K562 (cell line): Measurements from ENCODE around the gene DNAH3. TPM values are rescaled to one million over a fixed set of nuclear protein-coding genes. Genes with fewer than 3 reads are reported as not detected.

Source experiments
- CTCF ChIP-seq, 3 experiments: IDR thresholded peaks in 2 of 3; conservative IDR thresholded peaks in 1 of 3; 2 replicates each; pipeline ENCODE4 v1.5.1; 2011 to 2012; ENCODE audit warnings: low read length in 3 of 3, mild to moderate bottlenecking in 3 of 3, control low read depth in 2 of 3, improper control_type of control experiment in 1 of 3, inconsistent platforms in 1 of 3, low read depth in 1 of 3, mixed read lengths in 1 of 3, moderate library complexity in 1 of 3; ENCODE audit not compliant: insufficient read depth in 2 of 3
- E2F3 ChIP-seq: fragments of 250-450 bp; sonication (Bioruptor Pico); IDR thresholded peaks from 2 replicates; pipeline ENCODE4 v1.4.0; 2020; ENCODE audit warnings: mild to moderate bottlenecking
- GABPA ChIP-seq: fragments of 200-800 bp; sonication (Bioruptor generic); conservative IDR thresholded peaks from 2 replicates; pipeline ENCODE4 v1.6.1; 2016; ENCODE audit warnings: low read depth, missing genetic modification characterization, missing compliant biosample characterization
- GTF2A2 ChIP-seq: IDR thresholded peaks from 2 replicates; pipeline ENCODE4 v1.6.1; 2016; ENCODE audit warnings: mild to moderate bottlenecking, missing genetic modification characterization, missing compliant biosample characterization
- HLTF ChIP-seq: fragments of 450-650 bp; IDR thresholded peaks from 2 replicates; pipeline ENCODE4 v1.6.1; 2016
- MCM2 ChIP-seq: fragments of 450-650 bp; IDR thresholded peaks from 2 replicates; pipeline ENCODE4 v1.6.1; 2017; ENCODE audit warnings: low read depth, mild to moderate bottlenecking
- PATZ1 ChIP-seq: fragments of 250-450 bp; sonication (Bioruptor Pico); IDR thresholded peaks from 2 replicates; pipeline ENCODE4 v1.5.0; 2020; ENCODE audit warnings: mild to moderate bottlenecking, borderline replicate concordance
- PYGO2 ChIP-seq: fragments of 450-650 bp; IDR thresholded peaks from 2 replicates; pipeline ENCODE4 v1.6.1; 2016; ENCODE audit warnings: mild to moderate bottlenecking, missing genetic modification characterization, moderate library complexity, missing compliant biosample characterization
- SAP30 ChIP-seq: fragments of 200-600 bp; sonication (generic); IDR thresholded peaks from 2 replicates; pipeline ENCODE4 v1.6.1; 2012; ENCODE audit warnings: borderline replicate concordance, low read depth, mild to moderate bottlenecking, moderate library complexity, low read length, control low read depth, inconsistent platforms; ENCODE audit not compliant: insufficient read depth, poor library complexity, severe bottlenecking
- SMAD4 ChIP-seq: fragments of 250-450 bp; sonication (Bioruptor Pico); conservative IDR thresholded peaks from 2 replicates; pipeline ENCODE4 v1.8.0; 2021; ENCODE audit warnings: inconsistent platforms, mild to moderate bottlenecking, moderate library complexity
- ZKSCAN8 ChIP-seq: fragments of 200-800 bp; sonication (Bioruptor generic); IDR thresholded peaks from 2 replicates; pipeline ENCODE4 v1.6.1; 2016; ENCODE audit warnings: missing genetic modification characterization, missing compliant biosample characterization
- ZNF778 ChIP-seq: fragments of 450-650 bp; formaldehyde crosslinking; IDR thresholded peaks from 2 replicates; pipeline ENCODE4 v1.4.0; 2020; ENCODE audit warnings: mild to moderate bottlenecking, moderate library complexity
- polyA plus RNA-seq, 8 experiments: library from polyadenylated mRNA; depleted of rRNA in 4 of 8; stranded (reverse) in 5 of 8; unstranded in 3 of 8; fragments of >200 nt; fragmentation: Nextera tagmentation in 2 of 8; fragmentation: Illumina TruSeq in 1 of 8; extraction: Ambion mirVana in 2 of 8; extraction: Trizol in 1 of 8; gene quantifications; 2 replicates each; pipeline versions ENCODE4 v1.2.1 to v1.2.3, GENCODE V29; 2011 to 2014; ENCODE audit warnings: inconsistent platforms in 1 of 8, missing spikeins in 1 of 8
- total RNA-seq, 7 experiments: library from RNA; depleted of rRNA in 6 of 7; stranded (reverse); fragments of >200 nt in 6 of 7; fragmentation: Illumina TruSeq in 2 of 7; extraction: Trizol in 2 of 7; gene quantifications; 2 replicates each; pipeline versions ENCODE4 v1.2.1 to v1.2.3, GENCODE V29; 2011 to 2021; ENCODE audit warnings: low replicate concordance in 1 of 7
- TF ChIP-seq, protein P1 (sequence below): fragments of 200-800 bp; sonication (Bioruptor generic); IDR thresholded peaks from 2 replicates; pipeline ENCODE4 v1.6.1; 2017; ENCODE audit warnings: missing genetic modification characterization, missing compliant biosample characterization
- TF ChIP-seq, protein P2 (sequence below): fragments of 450-650 bp; formaldehyde crosslinking; IDR thresholded peaks from 2 replicates; pipeline ENCODE4 v1.4.0; 2022; ENCODE audit warnings: missing genetic modification characterization

The DNAH3 gene
- total and polyA plus RNA-seq, 9 of the 15 experiments (the other 6 are each of a cell fraction or from before 2014, with no cell fraction given) = 0.32 to 0.84 (median 0.44) TPM

DNA sequence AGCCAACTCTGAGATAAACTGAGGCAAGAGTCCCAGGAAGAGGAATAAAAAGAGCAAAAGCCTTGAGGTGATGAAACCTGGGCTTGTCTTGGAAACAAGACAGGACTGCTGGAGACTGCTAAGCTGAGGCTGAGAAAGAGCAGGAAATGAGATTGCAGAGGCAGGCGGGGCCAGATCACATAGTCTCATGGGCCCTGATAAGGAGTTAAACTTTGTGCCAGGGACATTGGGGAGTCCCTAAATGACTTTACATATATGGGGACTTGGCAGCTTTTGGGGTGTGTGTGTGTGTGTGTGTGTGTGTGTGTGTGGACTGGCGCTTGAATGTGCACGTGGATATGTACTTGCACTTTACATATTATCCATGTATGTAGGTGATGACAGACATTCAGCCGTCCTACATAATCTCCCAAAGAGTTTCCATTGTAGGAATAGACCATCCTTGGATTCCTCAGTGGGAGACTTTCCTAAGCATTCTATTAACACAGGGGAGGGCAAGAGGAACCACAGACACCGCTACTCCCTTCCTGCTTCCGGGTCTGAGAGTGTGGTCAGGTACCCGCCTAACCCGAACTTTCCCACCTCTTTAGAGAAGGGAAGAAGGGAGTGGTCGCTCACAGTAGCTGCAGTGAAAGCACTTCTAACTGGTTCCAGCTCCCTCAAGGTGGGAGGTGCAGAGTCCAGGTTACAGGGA lies 127.0 kb downstream of the DNAH3 start (continued):
- TF ChIP-seq MCM2 (no peak), GABPA (0 out of 2 replicates have a peak, but pooled peaks have one; percentile 44), ZNF778 (no peak), E2F3 (CRISPR knock-in tag) (no peak), ZKSCAN8 (CRISPR knock-in tag) (no peak), PATZ1 (CRISPR knock-in tag) (no peak), PYGO2 (no peak), CTCF (IDR thresholded peaks at IDR 0.05 in 2 of 3, conservative IDR thresholded peaks at IDR 0.05 in 1 of 3; ENCODE audit: insufficient read depth in 2 of 3, low read depth in 1 of 3, low read length in 3 of 3) (no peak), SMAD4 (CRISPR knock-in tag) (peak; percentile 42; the same call in 1 of the 2 replicates), SAP30 (no peak), GTF2A2 (tag) (no peak), HLTF (no peak)
- TF ChIP-seq, protein P1, sequence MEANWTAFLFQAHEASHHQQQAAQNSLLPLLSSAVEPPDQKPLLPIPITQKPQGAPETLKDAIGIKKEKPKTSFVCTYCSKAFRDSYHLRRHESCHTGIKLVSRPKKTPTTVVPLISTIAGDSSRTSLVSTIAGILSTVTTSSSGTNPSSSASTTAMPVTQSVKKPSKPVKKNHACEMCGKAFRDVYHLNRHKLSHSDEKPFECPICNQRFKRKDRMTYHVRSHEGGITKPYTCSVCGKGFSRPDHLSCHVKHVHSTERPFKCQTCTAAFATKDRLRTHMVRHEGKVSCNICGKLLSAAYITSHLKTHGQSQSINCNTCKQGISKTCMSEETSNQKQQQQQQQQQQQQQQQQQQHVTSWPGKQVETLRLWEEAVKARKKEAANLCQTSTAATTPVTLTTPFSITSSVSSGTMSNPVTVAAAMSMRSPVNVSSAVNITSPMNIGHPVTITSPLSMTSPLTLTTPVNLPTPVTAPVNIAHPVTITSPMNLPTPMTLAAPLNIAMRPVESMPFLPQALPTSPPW (CRISPR knock-in tag) = peak; percentile 52; the same call in 1 of the 2 replicates
- TF ChIP-seq, protein P2, sequence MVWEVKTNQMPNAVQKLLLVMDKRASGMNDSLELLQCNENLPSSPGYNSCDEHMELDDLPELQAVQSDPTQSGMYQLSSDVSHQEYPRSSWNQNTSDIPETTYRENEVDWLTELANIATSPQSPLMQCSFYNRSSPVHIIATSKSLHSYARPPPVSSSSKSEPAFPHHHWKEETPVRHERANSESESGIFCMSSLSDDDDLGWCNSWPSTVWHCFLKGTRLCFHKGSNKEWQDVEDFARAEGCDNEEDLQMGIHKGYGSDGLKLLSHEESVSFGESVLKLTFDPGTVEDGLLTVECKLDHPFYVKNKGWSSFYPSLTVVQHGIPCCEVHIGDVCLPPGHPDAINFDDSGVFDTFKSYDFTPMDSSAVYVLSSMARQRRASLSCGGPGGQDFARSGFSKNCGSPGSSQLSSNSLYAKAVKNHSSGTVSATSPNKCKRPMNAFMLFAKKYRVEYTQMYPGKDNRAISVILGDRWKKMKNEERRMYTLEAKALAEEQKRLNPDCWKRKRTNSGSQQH (CRISPR knock-in tag) = no peak
